IMR-90 (cell line): ENCODE data around the gene TLR9. TPM values are rescaled to one million over a fixed set of nuclear protein-coding genes. Genes with fewer than 3 reads are reported as not detected.

Experiments used
- ATAC-seq: fragments of 200-7000 bp; cut with Tn5 transposase; 2 replicates; pipeline ENCODE4 v1.9.1; 2020; ENCODE audit warnings: low read depth, mild to moderate bottlenecking, moderate library complexity
- BruUV-seq: library from RNA; stranded (reverse); fragments of 400-500 nt; replicated peaks from 2 replicates; lab custom pipeline; 2021; lab: Mats Ljungman, UMichigan
- CTCF ChIA-PET: fragments of 300-600 bp; formaldehyde crosslinking; extraction: SDS; loops from one replicate; lab custom pipeline; 2021; ENCODE audit warnings: antibody characterized with exemption; lab: Yijun Ruan, JAX
- POLR2A ChIA-PET: fragments of 300-600 bp; sonication (Branson Sonifier 250); formaldehyde crosslinking; loops from one replicate; lab custom pipeline; 2022; ENCODE audit warnings: antibody characterized with exemption; ENCODE audit not compliant: unreplicated experiment; lab: Charles Lee
- DNase-seq: peaks from one replicate; pipeline ENCODE4 v3.0.0; 2013
- H2AFZ ChIP-seq: replicated peaks from 2 replicates; pipeline ENCODE3; 2013; ENCODE audit warnings: low read length, mild to moderate bottlenecking; ENCODE audit not compliant: poor library complexity
- H2AK5ac ChIP-seq: 2 replicates; pipeline ENCODE4 v1.6.1; 2013; ENCODE audit warnings: low read depth, low read length, inconsistent platforms
- H2AK9ac ChIP-seq: replicated peaks from 2 replicates; pipeline ENCODE3; 2013; ENCODE audit warnings: mild to moderate bottlenecking, low read depth, low read length, moderate library complexity; ENCODE audit not compliant: poor library complexity
- H2BK120ac ChIP-seq: 2 replicates; pipeline ENCODE4 v1.6.1; 2013; ENCODE audit warnings: low read depth, low read length, inconsistent platforms
- H2BK15ac ChIP-seq: 3 replicates; pipeline ENCODE4 v1.6.1; 2013; ENCODE audit warnings: low read depth, low read length, inconsistent platforms
- H2BK20ac ChIP-seq: 2 replicates; pipeline ENCODE4 v1.6.1; 2013; ENCODE audit warnings: low read depth, mild to moderate bottlenecking, inconsistent platforms, low read length, moderate library complexity
- H2BK5ac ChIP-seq: 2 replicates; pipeline ENCODE4 v1.6.1; 2013; ENCODE audit warnings: mild to moderate bottlenecking, low read depth, low read length, inconsistent platforms; ENCODE audit not compliant: poor library complexity, severe bottlenecking
- H3K14ac ChIP-seq: replicated peaks from 2 replicates; pipeline ENCODE4 v1.6.1; 2013; ENCODE audit warnings: low read depth, low read length, inconsistent platforms
- H3K18ac ChIP-seq: 2 replicates; pipeline ENCODE4 v1.6.1; 2013; ENCODE audit warnings: low read depth, low read length, control low read depth
- H3K23ac ChIP-seq: 2 replicates; pipeline ENCODE4 v1.6.1; 2013; ENCODE audit warnings: low read depth, low read length, inconsistent platforms
- H3K27ac ChIP-seq: 2 replicates; pipeline ENCODE4 v1.5.1; 2013; ENCODE audit warnings: mild to moderate bottlenecking, control low read depth, low read length; ENCODE audit not compliant: insufficient read depth
- H3K27me3 ChIP-seq: 2 replicates; pipeline ENCODE4 v1.6.1; 2013; ENCODE audit warnings: low read length; ENCODE audit not compliant: control insufficient read depth, insufficient read depth
- H3K36me3 ChIP-seq: 2 replicates; pipeline ENCODE4 v1.6.1; 2013; ENCODE audit warnings: low read length, mixed read lengths; ENCODE audit not compliant: control insufficient read depth, insufficient read depth
- H3K4ac ChIP-seq: 2 replicates; pipeline ENCODE4 v1.6.1; 2013; ENCODE audit warnings: low read depth, low read length, inconsistent platforms
- H3K4me1 ChIP-seq: 2 replicates; pipeline ENCODE4 v1.6.1; 2013; ENCODE audit warnings: low read length, mixed read lengths; ENCODE audit not compliant: control insufficient read depth, insufficient read depth
- H3K4me2 ChIP-seq: 2 replicates; pipeline ENCODE4 v1.6.1; 2013; ENCODE audit warnings: low read depth, mild to moderate bottlenecking, control low read depth, low read length, moderate library complexity
- H3K4me3 ChIP-seq: 2 replicates; pipeline ENCODE4 v1.5.1; 2013; ENCODE audit warnings: low read depth, mild to moderate bottlenecking, control low read depth, low read length, moderate library complexity; ENCODE audit not compliant: insufficient read depth
- H3K56ac ChIP-seq: 2 replicates; pipeline ENCODE4 v1.6.1; 2013; ENCODE audit warnings: low read length, inconsistent platforms; ENCODE audit not compliant: insufficient read depth; ENCODE audit errors: extremely low read depth
- H3K79me1 ChIP-seq, 2 experiments: 2 replicates each; pipeline ENCODE4 v1.6.1; 2013; ENCODE audit warnings: low read length in 2 of 2, inconsistent platforms in 1 of 2, low read depth in 1 of 2
- H3K9ac ChIP-seq: 2 replicates; pipeline ENCODE4 v1.6.1; 2013; ENCODE audit warnings: low read depth, low read length, control low read depth
- H3K9me1 ChIP-seq: 2 replicates; pipeline ENCODE4 v1.6.1; 2013; ENCODE audit warnings: low read length, inconsistent platforms; ENCODE audit not compliant: insufficient read depth
- H3K9me3 ChIP-seq: 2 replicates; pipeline ENCODE4 v1.6.1; 2013; ENCODE audit warnings: low read length; ENCODE audit not compliant: control insufficient read depth, insufficient read depth
- H4K20me1 ChIP-seq: 2 replicates; pipeline ENCODE4 v1.6.1; 2013; ENCODE audit warnings: low read length, inconsistent platforms; ENCODE audit not compliant: insufficient read depth
- H4K5ac ChIP-seq: 2 replicates; pipeline ENCODE4 v1.6.1; 2013; ENCODE audit warnings: mild to moderate bottlenecking, low read depth, low read length, control low read depth
- H4K8ac ChIP-seq, 2 experiments: 2 replicates each; pipeline ENCODE4 v1.6.1; 2013; ENCODE audit warnings: low read depth in 2 of 2, low read length in 2 of 2, control low read depth in 1 of 2, inconsistent platforms in 1 of 2
- H4K91ac ChIP-seq: 2 replicates; pipeline ENCODE4 v1.6.1; 2013; ENCODE audit warnings: low read depth, low read length, inconsistent platforms; ENCODE audit not compliant: insufficient read depth
- BHLHE40 ChIP-seq: fragments of 150-350 bp; IDR thresholded peaks from 2 replicates; pipeline ENCODE4 v1.6.1; 2016; ENCODE audit warnings: mild to moderate bottlenecking, low read depth, low read length
- CEBPB ChIP-seq: IDR thresholded peaks from 2 replicates; pipeline ENCODE4 v1.6.1; 2012; ENCODE audit warnings: low read depth, low read length, improper control_type of control experiment
- CHD1 ChIP-seq: IDR thresholded peaks from 2 replicates; pipeline ENCODE4 v1.6.1; 2012; ENCODE audit warnings: low read depth, low read length, improper control_type of control experiment
- CTCF ChIP-seq: conservative IDR thresholded peaks from 2 replicates; pipeline ENCODE4 v1.5.1; 2012; ENCODE audit warnings: mild to moderate bottlenecking, low read depth, low read length, improper control_type of control experiment
- FOS ChIP-seq: fragments of 150-350 bp; IDR thresholded peaks from 2 replicates; pipeline ENCODE4 v1.6.1; 2016; ENCODE audit warnings: low read depth, low read length
- MAFK ChIP-seq: IDR thresholded peaks from 2 replicates; pipeline ENCODE4 v1.6.1; 2012; ENCODE audit warnings: low read depth, low read length, improper control_type of control experiment
- MAZ ChIP-seq: IDR thresholded peaks from 2 replicates; pipeline ENCODE4 v1.6.1; 2012; ENCODE audit warnings: low read depth, mild to moderate bottlenecking, low read length, improper control_type of control experiment, moderate library complexity, borderline replicate concordance
- MXI1 ChIP-seq: IDR thresholded peaks from 2 replicates; pipeline ENCODE4 v1.6.1; 2012; ENCODE audit warnings: low read depth, mild to moderate bottlenecking, low read length, moderate library complexity, borderline replicate concordance
- NFE2L2 ChIP-seq: fragments of 150-350 bp; IDR thresholded peaks from 2 replicates; pipeline ENCODE4 v1.6.1; 2016; ENCODE audit warnings: low read depth, mild to moderate bottlenecking, low read length
- POLR2A ChIP-seq: IDR thresholded peaks from 2 replicates; pipeline ENCODE4 v1.6.1; 2012; ENCODE audit warnings: mild to moderate bottlenecking, low read depth, low read length
- RAD21 ChIP-seq: IDR thresholded peaks from 2 replicates; pipeline ENCODE4 v1.6.1; 2012; ENCODE audit warnings: low read length, improper control_type of control experiment
- RCOR1 ChIP-seq: IDR thresholded peaks from 2 replicates; pipeline ENCODE4 v1.6.1; 2012; ENCODE audit warnings: mild to moderate bottlenecking, low read length, improper control_type of control experiment; ENCODE audit not compliant: insufficient replicate concordance
- RFX5 ChIP-seq: IDR thresholded peaks from 2 replicates; pipeline ENCODE4 v1.8.0; 2012; ENCODE audit warnings: low read depth, mild to moderate bottlenecking, low read length, moderate library complexity
- SMC3 ChIP-seq: fragments of 150-350 bp; IDR thresholded peaks from 2 replicates; pipeline ENCODE4 v1.6.1; 2016; ENCODE audit warnings: low read depth, mild to moderate bottlenecking, antibody characterized with exemption, low read length, moderate library complexity
- USF2 ChIP-seq: fragments of 150-350 bp; IDR thresholded peaks from 2 replicates; pipeline ENCODE4 v1.6.1; 2017; ENCODE audit warnings: mild to moderate bottlenecking, antibody characterized with exemption, low read length, low read depth
- WGBS, 2 experiments: methylation state at CpG; one replicate each; pipeline versions ENCODE4 v1.1.5 to v1.1.7; 2013; ENCODE audit warnings: missing lambda C conversion rate in 2 of 2; ENCODE audit not compliant: insufficient read length in 1 of 2; ENCODE audit errors: extremely low coverage in 2 of 2; 5-methylcytosine and 5-hydroxymethylcytosine counted together
- dilution Hi-C: fragments of 300-500 bp; cut with HindIII; formaldehyde crosslinking; loops from one replicate; pipeline ENCODE4 v1.14.3; 2018; ENCODE audit warnings: low sequenced_read_pairs; ENCODE audit not compliant: unreplicated experiment
- in situ Hi-C: fragments of 300-500 bp; cut with MboI; formaldehyde crosslinking; loops from 3 replicates; pipeline ENCODE4 v1.14.3; 2019; ENCODE audit warnings: low sequenced_read_pairs, inconsistent platforms, mixed read lengths
- intact Hi-C: fragments of 100-400 bp; cut with micrococcal nuclease; formaldehyde crosslinking; loops from 2 replicates; pipeline ENCODE4 v1.10.0; 2022
- polyA plus RNA-seq, 3 experiments: library from polyadenylated mRNA; depleted of rRNA; stranded (reverse); fragments of >200 nt; gene quantifications; 2 replicates each; pipeline ENCODE4 v1.2.3, GENCODE V29; 2012; ENCODE audit warnings: low replicate concordance in 1 of 3
- total RNA-seq: library from RNA; depleted of rRNA; stranded (reverse); fragments of >200 nt; gene quantifications from 2 replicates; pipeline ENCODE4 v1.2.3, GENCODE V29; 2012
- TF ChIP-seq, protein P1 (sequence below): fragments of 150-350 bp; IDR thresholded peaks from 2 replicates; pipeline ENCODE4 v1.6.1; 2016; ENCODE audit warnings: low read depth, mild to moderate bottlenecking, low read length, moderate library complexity, borderline replicate concordance

TLR9 gene
- total and polyA plus RNA-seq, 2 of the 4 experiments (the other 2 are of a cell fraction), result not detected

- Histone ChIP-seq H3K36me3 (no peaks in the 10 kb centered on the region), H3K9me3 (no peaks in the 10 kb centered on the region), H2BK20ac (no peak overlapping the region), H3K4me3 (no peak overlapping the region), H4K8ac (no peak overlapping the region), H3K4ac (no peak overlapping the region), H2AK5ac (no peak overlapping the region), H3K4me2 (no peak overlapping the region), H3K9ac (no peak overlapping the region), H2AFZ (no peak overlapping the region), H3K14ac (no peak overlapping the region), H3K18ac (no peak overlapping the region), H3K9me1 (0 out of 2 replicates have a peak, but pooled peaks cover 3% of the 10 kb centered on the region), H2AK9ac (no peak overlapping the region), H4K91ac (no peak overlapping the region), H3K23ac (no peak overlapping the region), H4K5ac (no peak overlapping the region), H3K27me3 (peaks cover 2% of the 10 kb centered on the region), H4K20me1 (no peaks in the 10 kb centered on the region), H2BK120ac (no peak overlapping the region), H3K79me1 (no peaks in the 10 kb centered on the region), H2BK15ac (no peak overlapping the region), H2BK5ac (no peak overlapping the region), H3K4me1 (no peaks in the 10 kb centered on the region), H3K27ac (no peak overlapping the region), H3K56ac (no peak overlapping the region)
- intact Hi-C loops (no loop called here), dilution Hi-C loops (no loop called here), in situ Hi-C loops (no loop called here)
- ChIA-PET CTCF (no interaction called here), POLR2A (interaction anchor here (0.6 kb wide), 1 partner anchor 68 kb away, joined by 5 read pairs; no protein-coding TSS in a partner anchor)
- BruUV-seq, result no TSS peak
- TF ChIP-seq SMC3 (no peak), CEBPB (no peak), BHLHE40 (no peak), MAZ (no peak), FOS (no peak), POLR2A (no peak), MAFK (no peak), MXI1 (no peak), RCOR1 (no peak), RAD21 (no peak), CHD1 (no peak), RFX5 (no peak), NFE2L2 (no peak), CTCF (no peak), USF2 (no peak)
- TF ChIP-seq, protein P1, sequence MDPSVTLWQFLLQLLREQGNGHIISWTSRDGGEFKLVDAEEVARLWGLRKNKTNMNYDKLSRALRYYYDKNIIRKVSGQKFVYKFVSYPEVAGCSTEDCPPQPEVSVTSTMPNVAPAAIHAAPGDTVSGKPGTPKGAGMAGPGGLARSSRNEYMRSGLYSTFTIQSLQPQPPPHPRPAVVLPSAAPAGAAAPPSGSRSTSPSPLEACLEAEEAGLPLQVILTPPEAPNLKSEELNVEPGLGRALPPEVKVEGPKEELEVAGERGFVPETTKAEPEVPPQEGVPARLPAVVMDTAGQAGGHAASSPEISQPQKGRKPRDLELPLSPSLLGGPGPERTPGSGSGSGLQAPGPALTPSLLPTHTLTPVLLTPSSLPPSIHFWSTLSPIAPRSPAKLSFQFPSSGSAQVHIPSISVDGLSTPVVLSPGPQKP, result no peak
- no peak for ATAC-seq
- 40% methylated on average over 1 of the region's 8 CpGs; no CpG with 5 or more reads in 1 of the 2 experiments for WGBS, 2 experiments
- DNase-seq, result no peak
These were observed 40.8 kb downstream of the TLR9 start for GRCh38 chr3:52184690-52185089.
